Measurements from ENCODE around the gene KLHL10. TPM values are rescaled to one million over a fixed set of nuclear protein-coding genes. Genes with fewer than 3 reads are reported as not detected.
A peak's percentile ranks its signal among the peaks of the same experiment; 100 is the strongest.

Gene KLHL10
- total RNA-seq, 1 donor, result under 0.01 TPM

DNA sequence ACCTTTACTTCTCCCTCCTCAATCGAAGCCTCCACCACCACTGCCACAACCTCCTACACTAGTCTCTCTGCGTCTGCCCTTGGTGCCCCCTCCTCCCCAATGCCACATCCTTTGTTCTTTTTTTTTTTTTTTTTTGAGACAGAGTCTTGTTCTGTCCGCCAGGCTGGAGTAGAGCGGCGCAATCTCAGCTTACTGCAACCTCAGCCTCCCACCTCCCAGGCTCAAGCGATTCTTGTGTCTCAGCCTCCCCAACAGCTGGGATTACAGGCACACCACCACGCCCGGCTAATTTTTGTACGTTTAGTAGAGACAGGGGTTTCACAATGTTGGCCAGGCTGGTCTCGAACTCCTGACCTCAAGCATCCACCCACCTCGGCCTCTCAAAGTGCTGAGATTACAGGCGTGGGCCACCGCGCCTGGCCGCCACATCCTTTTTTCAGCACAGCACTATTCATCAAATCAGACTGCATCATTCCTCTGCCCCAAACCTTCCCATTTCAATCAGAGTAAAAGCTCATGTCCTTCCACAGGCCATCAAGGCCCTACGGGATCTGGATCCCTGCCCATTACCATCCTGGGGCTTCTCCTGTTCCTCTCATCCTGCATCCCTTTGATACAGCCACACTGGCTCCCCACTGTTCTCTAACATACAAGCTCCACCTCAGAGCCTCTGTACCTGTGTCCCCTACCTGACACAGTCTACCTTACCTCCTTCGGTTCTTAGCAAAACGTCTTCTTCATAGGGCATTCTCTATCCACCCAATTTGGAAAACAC lies 25.6 kb downstream of the KLHL10 start:
- TF ChIP-seq, protein P1, sequence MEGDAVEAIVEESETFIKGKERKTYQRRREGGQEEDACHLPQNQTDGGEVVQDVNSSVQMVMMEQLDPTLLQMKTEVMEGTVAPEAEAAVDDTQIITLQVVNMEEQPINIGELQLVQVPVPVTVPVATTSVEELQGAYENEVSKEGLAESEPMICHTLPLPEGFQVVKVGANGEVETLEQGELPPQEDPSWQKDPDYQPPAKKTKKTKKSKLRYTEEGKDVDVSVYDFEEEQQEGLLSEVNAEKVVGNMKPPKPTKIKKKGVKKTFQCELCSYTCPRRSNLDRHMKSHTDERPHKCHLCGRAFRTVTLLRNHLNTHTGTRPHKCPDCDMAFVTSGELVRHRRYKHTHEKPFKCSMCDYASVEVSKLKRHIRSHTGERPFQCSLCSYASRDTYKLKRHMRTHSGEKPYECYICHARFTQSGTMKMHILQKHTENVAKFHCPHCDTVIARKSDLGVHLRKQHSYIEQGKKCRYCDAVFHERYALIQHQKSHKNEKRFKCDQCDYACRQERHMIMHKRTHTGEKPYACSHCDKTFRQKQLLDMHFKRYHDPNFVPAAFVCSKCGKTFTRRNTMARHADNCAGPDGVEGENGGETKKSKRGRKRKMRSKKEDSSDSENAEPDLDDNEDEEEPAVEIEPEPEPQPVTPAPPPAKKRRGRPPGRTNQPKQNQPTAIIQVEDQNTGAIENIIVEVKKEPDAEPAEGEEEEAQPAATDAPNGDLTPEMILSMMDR (IDR thresholded peaks at IDR 0.05; ENCODE audit: insufficient read depth, low read depth, low read length), result no peak
- peak overlapping the region; percentile 94 for H3K4me3 ChIP-seq (ENCODE audit: low read depth, low read length)
- no peak for DNase-seq (ENCODE audit: low read depth)

DNA sequence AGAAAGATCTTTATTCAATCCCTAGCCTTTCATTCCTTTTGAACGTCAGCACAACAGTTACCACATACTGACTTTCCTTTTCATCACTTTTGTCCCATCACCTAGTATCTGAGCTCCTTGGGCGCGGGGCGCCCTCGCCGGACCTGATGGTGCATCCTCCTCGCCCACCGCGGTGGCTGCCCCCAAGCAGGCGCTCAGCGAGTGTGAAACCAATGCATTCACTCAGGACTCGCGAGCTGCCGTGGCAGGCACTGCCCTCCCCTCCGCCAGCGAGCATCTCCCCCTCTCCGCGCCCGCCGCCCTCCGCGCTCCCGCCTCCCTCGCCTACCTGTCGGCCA lies 26.8 kb downstream of the KLHL10 start:
- DNase-seq (ENCODE audit: low read depth), result peak; percentile 30
- TF ChIP-seq, protein P1 (IDR thresholded peaks at IDR 0.05; ENCODE audit: insufficient read depth, low read depth, low read length), result no peak
- H3K4me3 ChIP-seq (ENCODE audit: low read depth, low read length), result peak overlapping the region; percentile 94

DNA sequence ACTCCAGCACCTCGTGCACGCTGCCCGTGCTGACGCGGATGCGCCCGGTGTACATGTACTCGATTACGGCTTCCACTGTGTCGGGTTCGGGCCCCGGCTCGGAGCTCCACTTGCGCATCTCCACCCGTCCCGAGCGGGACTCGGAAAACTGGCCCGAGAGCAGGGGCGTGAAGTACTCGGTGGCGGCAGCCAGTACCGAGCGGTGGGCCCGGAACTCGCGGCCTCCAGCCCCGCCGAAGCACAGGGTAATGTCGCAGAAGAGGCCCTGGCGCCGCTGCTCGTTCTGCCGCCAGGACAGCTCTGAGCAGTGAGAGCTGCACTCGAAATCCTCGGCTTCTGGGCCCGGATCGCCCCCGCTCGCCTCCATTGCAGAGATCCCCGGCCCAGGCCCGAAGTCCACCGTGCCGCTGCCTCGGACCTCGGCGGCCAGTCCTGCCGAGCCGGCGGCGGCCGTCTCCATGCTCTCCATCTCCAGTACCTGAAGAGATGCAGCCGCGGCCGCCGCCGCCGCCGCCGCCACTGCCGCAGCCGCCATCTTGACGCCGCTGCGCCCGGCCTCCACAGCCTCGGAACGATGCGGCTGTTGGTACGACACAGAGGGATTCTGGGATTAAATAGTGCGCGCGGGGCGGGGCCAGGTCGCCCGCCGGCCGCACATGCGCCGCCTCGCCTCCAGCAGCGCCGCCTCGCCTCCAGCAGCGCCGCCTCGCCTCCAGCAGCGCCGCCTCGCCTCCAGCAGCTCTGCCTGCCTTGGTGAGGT lies 27.4 kb downstream of the KLHL10 start, which contains the start of gene KLHL11:
TSS of gene KLHL11 (minus strand) at position 588 of the 760 bp plus-strand sequence. CDS start at position 535, 53 bp downstream.
- TF ChIP-seq, protein P1 (IDR thresholded peaks at IDR 0.05; ENCODE audit: insufficient read depth, low read depth, low read length), result no peak
- peak; percentile 89 for DNase-seq (ENCODE audit: low read depth)
- peak within 1 kb of the TSS; percentile 94 for H3K4me3 ChIP-seq (ENCODE audit: low read depth, low read length)

DNA sequence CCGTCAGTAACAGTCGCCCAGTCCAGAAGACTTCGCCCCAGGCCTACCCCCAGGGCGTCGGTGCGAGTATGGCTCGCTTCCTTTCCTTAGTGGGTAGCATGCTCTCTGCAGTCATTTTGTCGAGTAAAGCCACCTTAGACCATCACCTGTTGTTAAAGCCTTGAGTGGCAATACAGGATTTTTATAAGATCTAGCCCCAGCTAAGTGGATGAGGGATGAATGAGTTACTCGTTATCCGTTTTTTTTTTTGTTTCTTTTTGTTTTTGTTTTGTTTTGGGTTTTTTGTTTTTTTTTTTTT lies 27.9 kb downstream of the KLHL10 start:
- H3K4me3 ChIP-seq (ENCODE audit: low read depth, low read length), result peak overlapping the region; percentile 41

DNA sequence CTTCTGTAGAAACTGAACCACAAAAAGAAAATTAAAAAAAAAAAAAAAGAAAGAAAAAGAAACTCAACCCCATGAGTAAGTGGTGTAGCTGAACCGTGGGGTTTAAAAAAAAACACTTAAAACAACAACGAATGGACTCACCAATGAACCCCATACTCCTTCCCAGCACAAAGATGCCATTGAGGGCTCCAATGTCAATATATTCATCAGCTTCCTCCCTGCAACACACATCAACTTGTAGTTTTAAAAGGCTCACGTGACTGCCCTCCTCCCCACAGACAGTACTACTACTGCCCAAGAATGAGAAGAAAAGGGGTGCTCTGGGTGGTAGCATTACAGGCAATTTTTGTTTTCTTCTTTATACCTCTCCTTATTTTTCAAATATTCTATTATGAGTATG lies 30.9 kb downstream of the KLHL10 start:
- TF ChIP-seq, protein P1 (IDR thresholded peaks at IDR 0.05; ENCODE audit: insufficient read depth, low read depth, low read length), result no peak
- DNase-seq (ENCODE audit: low read depth), result no peak
- H3K4me3 ChIP-seq (ENCODE audit: low read depth, low read length), result no peak overlapping the region

More for the DNA sequence above, 27.9 kb downstream of the KLHL10 start:
- TF ChIP-seq, protein P1 (IDR thresholded peaks at IDR 0.05; ENCODE audit: insufficient read depth, low read depth, low read length), result no peak
- DNase-seq (ENCODE audit: low read depth), result no peak

DNA sequence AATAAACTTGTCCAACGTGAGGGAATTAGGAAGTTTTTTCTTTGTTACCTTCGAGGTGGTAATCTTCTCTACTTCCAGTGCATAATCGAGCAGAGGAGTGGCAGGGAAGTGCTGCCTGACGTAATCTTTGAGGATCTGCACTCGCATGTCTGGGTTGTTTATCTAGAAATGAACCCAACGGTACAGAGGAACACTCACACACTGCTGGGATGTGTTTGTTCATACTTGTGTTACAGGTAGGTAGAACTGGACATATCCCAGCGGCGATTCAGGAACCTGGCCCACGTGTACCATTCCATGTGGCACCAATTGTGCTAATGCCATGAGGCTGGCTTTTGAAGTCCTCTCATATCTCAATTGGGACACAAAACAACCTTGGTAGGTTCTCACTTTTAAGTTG lies 31.8 kb downstream of the KLHL10 start:
- TF ChIP-seq, protein P1 (IDR thresholded peaks at IDR 0.05; ENCODE audit: insufficient read depth, low read depth, low read length), result no peak
- DNase-seq (ENCODE audit: low read depth), result no peak
- H3K4me3 ChIP-seq (ENCODE audit: low read depth, low read length), result no peak overlapping the region

Measured in fibroblast of villous mesenchyme (primary cell).